ENCODE measurements around the gene SHOC1.

DNA sequence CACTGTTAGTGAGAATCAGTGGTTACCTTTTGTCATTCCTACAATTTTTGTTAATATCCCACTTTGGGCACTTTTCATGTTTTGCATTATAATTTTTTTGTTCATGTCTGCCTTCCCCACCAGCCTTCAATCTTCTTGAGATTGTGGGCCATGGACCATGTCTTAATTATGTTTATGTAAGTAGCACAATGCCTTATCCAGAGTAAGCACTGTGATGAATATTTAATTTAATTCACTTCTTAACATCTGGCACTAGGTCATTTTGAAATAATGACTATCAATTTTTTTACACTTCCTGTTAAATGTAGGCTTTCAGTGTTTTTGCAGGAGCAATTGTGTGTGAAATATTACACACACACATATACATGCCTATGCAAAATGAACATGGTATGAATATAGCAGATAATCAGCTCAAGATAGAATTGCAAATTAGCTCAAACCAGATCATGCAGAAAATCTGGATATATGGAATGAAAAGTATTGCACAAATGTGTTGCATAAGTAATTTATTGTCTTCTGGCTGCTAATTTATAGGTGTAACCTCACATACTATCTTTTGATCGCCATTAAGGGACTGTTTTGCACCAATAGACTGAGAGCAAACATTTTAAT, 5.3 kb upstream of the SHOC1 start:
- TF ChIP-seq CTCF (IDR thresholded peaks at IDR 0.05; ENCODE audit: low read depth, low read length, poor library complexity, severe bottlenecking) (no peak), EZH2phosphoT487 (IDR thresholded peaks at IDR 0.05; ENCODE audit: borderline replicate concordance, low read length) (no peak)

All from DOHH2 (cell line).